K562 treated with DMSO at 1 percent for 12 hours (cell line): ENCODE results near the gene SMIM35. TPM values are rescaled to one million over a fixed set of nuclear protein-coding genes. Genes with fewer than 3 reads are reported as not detected.

ENCODE experiments used
- total RNA-seq: library from RNA; unstranded; fragments of 300-600 nt; gene quantifications from 2 replicates; pipeline ENCODE4 v1.2.3, GENCODE V29; 2022; ENCODE audit not compliant: insufficient read depth

Gene SMIM35
- not detected in 2 replicates for total RNA-seq

DNA sequence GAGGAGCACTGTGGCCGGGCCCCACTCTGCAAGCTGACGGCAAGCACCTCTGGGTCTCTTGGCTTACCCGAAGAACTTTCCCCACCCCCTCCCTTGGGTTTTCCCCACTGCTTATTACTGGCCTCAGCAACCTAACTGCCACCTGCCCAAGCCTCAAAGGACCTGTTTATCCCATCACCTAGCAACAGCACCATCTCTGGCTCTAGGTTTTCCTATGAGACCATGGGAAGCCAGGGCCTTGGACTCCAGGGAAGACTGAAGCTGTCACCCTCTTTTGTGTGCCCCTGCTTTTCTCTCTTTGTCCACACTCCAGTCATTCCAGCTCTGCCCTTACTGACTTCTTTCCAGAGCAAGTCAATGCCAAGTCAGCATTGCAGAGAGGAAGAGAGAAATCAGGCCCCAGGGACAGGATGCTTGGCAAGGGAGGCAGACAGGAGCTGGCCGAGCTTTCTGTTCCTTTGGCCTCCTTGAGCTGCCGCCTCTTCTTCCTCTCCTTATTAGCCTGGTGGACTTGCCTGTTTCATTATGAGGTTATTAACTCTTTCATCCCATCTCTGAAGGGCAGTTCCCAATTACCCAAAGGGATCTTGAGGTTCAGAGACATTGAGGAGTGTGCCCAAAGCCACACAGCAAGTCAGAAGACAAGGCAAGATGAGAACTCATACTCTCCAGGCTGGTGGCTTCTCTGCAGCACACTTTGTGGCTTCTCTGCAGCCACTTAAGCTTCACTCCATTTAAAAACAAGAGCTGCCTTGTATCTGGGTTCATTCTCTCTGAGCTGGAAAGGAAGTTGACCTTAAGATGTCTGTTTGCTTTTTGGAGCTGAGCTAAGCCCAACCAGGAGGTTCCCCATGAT, at the start of gene SMIM35:
SMIM35 (minus strand) TSS at position 51 of the 856 bp plus-strand sequence. CDS start 206 bp downstream, outside the sequence.

DNA sequence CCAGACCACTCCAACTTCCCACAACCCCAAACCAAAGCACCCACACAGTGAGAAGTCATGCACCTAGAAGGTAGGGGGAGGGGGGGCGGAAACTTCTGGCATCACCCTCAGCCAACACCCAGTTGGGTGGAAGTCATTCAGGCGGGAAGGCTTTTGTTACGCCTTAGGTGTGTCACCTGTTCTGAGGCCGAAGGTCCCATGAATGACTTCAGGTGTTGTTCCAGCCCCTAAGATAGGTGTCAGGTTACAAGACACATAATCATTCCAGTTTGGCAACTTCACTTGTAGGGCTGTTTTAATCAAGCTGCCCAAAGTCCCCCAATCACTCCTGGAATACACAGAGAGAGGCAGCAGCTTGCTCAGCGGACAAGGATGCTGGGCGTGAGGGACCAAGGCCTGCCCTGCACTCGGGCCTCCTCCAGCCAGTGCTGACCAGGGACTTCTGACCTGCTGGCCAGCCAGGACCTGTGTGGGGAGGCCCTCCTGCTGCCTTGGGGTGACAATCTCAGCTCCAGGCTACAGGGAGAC, 9.9 kb downstream of the SMIM35 start, which contains the start of gene TMPRSS4:
TMPRSS4 (plus strand) TSS at position 325 of the 528 bp plus-strand sequence. CDS start 225 bp downstream, outside the sequence.

DNA sequence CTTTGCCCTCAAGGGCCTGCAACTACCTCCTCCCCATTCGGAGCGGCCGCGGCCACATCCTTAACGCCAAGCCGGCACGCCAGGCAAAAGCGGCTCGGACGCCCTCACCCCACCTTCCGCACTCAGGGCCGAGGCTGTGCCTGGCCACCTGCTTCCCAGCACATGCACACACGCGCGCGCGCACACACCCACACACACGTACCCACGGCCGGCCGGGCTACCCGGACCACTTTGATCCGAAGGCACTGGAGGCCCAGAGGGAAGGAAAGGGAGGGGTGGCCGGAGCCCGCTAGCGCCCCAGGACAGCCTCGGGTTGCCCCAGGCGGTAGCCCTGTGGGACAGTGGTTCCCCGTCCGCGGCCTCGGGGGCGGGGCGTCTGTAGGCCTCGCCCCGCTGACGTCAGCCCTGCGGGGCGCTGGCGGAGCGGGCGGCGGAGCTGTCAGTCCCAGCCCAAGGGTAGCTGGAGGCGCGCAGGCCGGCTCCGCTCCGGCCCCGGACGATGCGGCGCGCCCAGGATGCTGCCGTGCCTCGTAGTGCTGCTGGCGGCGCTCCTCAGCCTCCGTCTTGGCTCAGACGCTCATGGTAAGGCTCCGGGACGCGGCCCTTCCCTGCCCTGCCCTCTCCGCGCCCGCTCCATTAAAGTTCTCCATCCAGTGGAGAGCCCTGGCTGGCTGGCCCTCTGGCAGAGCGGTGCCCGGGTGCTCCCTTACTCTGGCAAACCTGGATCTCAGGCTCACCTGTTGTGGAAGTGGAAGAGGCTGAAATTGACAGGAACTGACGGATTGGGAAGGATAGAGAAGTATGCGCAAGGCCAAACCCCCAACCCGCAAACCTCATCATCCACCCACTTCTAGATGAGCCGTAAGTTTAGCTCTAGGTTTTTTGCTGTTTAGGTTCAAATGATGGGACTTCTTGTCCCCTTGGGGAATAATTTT, 100.5 kb downstream of the SMIM35 start, which contains the start of gene IL10RA:
IL10RA (plus strand) TSS at position 442 of the 935 bp plus-strand sequence; CDS start at position 516, 74 bp downstream.

Other genes starting within 250 kb of the SMIM35 start
- not detected in 2 replicates for gene FXYD6, start 210.3 kb downstream of the SMIM35 start, total RNA-seq
- gene TMPRSS13, start 157.6 kb downstream of the SMIM35 start, total RNA-seq: 0.38 TPM in 1 of 2 replicates, not detected in the other
- 15.2 and 42.1 TPM in 2 replicates for gene IL10RA, start 100.6 kb downstream of the SMIM35 start, total RNA-seq
- 4.0 and 8.4 TPM in 2 replicates for gene TMPRSS4, start 9.9 kb downstream of the SMIM35 start, total RNA-seq
- not detected in 2 replicates for gene SCN4B, start 65.9 kb upstream of the SMIM35 start, total RNA-seq
- gene SCN2B, start 89.7 kb upstream of the SMIM35 start, total RNA-seq: not detected in 2 replicates
- not detected in 2 replicates for gene JAML, start 138.0 kb upstream of the SMIM35 start, total RNA-seq
- 2.0 and 4.5 TPM in 2 replicates for gene MPZL3, start 165.4 kb upstream of the SMIM35 start, total RNA-seq
- 1.4 TPM in 1 of 2 replicates, not detected in the other for gene MPZL2, start 177.3 kb upstream of the SMIM35 start, total RNA-seq
- 0.75 and 0.99 TPM in 2 replicates for gene CD3E, start 217.8 kb upstream of the SMIM35 start, total RNA-seq